A549 (cell line): ENCODE results near the gene FMO2.

Source experiments
- CBX2 ChIP-seq: fragments of 200-600 bp; sonication (generic); IDR thresholded peaks from 2 replicates; pipeline ENCODE4 v1.6.1; 2016; ENCODE audit warnings: low read depth, mild to moderate bottlenecking, borderline replicate concordance
- POLR2A ChIP-seq: IDR thresholded peaks from 2 replicates; pipeline ENCODE4 v1.6.1; 2012; ENCODE audit warnings: mild to moderate bottlenecking, low read length
- POLR2AphosphoS2 ChIP-seq: conservative IDR thresholded peaks from 2 replicates; pipeline ENCODE4 v1.6.1; 2012; ENCODE audit warnings: low read length, improper control_type of control experiment, inconsistent platforms
- RAD21 ChIP-seq, 2 experiments: fragments of >200 bp in 1 of 2; sonication (Bioruptor Twin) in 1 of 2; formaldehyde crosslinking in 1 of 2; IDR thresholded peaks in 1 of 2; conservative IDR thresholded peaks in 1 of 2; 2 replicates in 1 of 2; 3 replicates in 1 of 2; pipeline ENCODE4 v1.6.1; 2012 to 2018; ENCODE audit warnings: inconsistent platforms in 1 of 2
- TF ChIP-seq, protein P1 (sequence below): fragments of >200 bp; sonication (Bioruptor Twin); formaldehyde crosslinking; IDR thresholded peaks from 3 replicates; pipeline ENCODE4 v1.5.1; 2016
- TF ChIP-seq, protein P2 (sequence below): fragments of 200-600 bp; sonication (generic); IDR thresholded peaks from 2 replicates; pipeline ENCODE4 v1.6.1; 2016; ENCODE audit warnings: antibody characterized with exemption, mild to moderate bottlenecking, moderate library complexity

DNA sequence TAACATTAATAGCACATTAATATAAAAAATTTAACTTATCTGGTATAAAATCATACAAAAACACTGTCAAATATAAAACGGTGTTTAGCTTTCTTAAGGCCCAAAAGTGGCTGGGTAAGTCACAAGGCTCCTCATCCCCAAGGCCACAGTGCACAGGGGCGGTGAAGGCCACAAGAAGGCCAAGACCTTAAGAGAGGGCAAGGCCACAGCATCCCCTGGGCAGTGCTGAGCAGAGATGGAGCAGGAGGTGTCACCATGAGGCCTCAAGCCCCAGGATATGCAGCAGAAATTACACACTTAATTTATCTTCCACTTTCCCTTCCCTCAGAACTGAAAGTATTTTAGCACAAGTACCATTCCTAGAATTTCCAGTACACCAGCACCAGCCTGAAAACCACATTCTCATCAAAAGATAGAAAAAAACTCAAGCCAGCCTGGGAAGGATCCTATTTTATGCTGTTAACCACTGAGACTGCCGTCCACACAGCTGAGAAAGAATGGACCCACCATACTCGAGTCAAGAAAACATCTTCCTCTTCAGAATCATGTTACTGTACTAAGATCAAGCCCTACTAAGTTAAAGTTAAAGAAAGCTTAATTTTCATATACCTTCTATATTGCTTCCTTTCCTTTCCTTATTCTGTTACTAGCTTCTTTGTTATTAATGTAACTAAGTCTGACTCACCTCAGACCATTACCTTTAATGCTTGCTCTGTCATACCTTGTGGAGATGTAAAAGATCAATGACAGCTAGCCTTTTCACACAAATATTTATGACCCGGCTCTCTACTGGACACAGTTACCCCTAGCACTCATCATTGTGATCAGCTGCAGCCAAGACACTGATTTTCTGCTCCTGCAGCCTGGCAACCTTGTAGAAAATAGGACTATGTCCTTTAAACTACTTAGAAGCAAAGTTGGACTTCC lies 36.8 kb downstream of the FMO2 start:
- TF ChIP-seq, protein P1, sequence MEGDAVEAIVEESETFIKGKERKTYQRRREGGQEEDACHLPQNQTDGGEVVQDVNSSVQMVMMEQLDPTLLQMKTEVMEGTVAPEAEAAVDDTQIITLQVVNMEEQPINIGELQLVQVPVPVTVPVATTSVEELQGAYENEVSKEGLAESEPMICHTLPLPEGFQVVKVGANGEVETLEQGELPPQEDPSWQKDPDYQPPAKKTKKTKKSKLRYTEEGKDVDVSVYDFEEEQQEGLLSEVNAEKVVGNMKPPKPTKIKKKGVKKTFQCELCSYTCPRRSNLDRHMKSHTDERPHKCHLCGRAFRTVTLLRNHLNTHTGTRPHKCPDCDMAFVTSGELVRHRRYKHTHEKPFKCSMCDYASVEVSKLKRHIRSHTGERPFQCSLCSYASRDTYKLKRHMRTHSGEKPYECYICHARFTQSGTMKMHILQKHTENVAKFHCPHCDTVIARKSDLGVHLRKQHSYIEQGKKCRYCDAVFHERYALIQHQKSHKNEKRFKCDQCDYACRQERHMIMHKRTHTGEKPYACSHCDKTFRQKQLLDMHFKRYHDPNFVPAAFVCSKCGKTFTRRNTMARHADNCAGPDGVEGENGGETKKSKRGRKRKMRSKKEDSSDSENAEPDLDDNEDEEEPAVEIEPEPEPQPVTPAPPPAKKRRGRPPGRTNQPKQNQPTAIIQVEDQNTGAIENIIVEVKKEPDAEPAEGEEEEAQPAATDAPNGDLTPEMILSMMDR, result no peak
- TF ChIP-seq RAD21 (conservative IDR thresholded peaks at IDR 0.05 in 1 of 2, IDR thresholded peaks at IDR 0.05 in 1 of 2) (no peak), POLR2A (no peak), CBX2 (no peak), POLR2AphosphoS2 (no peak)
- TF ChIP-seq, protein P2, sequence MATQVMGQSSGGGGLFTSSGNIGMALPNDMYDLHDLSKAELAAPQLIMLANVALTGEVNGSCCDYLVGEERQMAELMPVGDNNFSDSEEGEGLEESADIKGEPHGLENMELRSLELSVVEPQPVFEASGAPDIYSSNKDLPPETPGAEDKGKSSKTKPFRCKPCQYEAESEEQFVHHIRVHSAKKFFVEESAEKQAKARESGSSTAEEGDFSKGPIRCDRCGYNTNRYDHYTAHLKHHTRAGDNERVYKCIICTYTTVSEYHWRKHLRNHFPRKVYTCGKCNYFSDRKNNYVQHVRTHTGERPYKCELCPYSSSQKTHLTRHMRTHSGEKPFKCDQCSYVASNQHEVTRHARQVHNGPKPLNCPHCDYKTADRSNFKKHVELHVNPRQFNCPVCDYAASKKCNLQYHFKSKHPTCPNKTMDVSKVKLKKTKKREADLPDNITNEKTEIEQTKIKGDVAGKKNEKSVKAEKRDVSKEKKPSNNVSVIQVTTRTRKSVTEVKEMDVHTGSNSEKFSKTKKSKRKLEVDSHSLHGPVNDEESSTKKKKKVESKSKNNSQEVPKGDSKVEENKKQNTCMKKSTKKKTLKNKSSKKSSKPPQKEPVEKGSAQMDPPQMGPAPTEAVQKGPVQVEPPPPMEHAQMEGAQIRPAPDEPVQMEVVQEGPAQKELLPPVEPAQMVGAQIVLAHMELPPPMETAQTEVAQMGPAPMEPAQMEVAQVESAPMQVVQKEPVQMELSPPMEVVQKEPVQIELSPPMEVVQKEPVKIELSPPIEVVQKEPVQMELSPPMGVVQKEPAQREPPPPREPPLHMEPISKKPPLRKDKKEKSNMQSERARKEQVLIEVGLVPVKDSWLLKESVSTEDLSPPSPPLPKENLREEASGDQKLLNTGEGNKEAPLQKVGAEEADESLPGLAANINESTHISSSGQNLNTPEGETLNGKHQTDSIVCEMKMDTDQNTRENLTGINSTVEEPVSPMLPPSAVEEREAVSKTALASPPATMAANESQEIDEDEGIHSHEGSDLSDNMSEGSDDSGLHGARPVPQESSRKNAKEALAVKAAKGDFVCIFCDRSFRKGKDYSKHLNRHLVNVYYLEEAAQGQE, result no peak
